ENCODE measurements around the gene NEDD8. TPM values are rescaled to one million over a fixed set of nuclear protein-coding genes. Genes with fewer than 3 reads are reported as not detected.
A peak's percentile ranks its signal among the peaks of the same experiment; 100 is the strongest.
"Not testable (repeated sequence)": the region's sequence is repeated elsewhere in the genome, so short reads cannot be mapped to it uniquely, and the experiment has no call there.

NEDD8 gene
- total and polyA plus RNA-seq, 2 donors, result 214 to 259 TPM

- no peaks in the 10 kb centered on the region for H3K4me1 ChIP-seq (ENCODE audit: control insufficient read depth in 2 of 2, insufficient read depth in 2 of 2, low read length in 2 of 2)
- H3K27ac ChIP-seq (ENCODE audit: low read depth in 1 of 2, low read length in 1 of 2), result no peak overlapping the region
- WGBS, result 95% methylated on average over 7 of the region's 7 CpGs
- DNase-seq (ENCODE audit: low read depth in 6 of 9, low spot score in 9 of 9), result no peak
- H3K4me3 ChIP-seq (ENCODE audit: low read length in 2 of 2), result no peak overlapping the region
- H3K9me3 ChIP-seq (ENCODE audit: control insufficient read depth in 2 of 2, insufficient read depth in 1 of 2, low read length in 1 of 2), result no peaks in the 10 kb centered on the region
- peaks cover 3 to 6% of the 10 kb centered on the region in 2 donors for H3K36me3 ChIP-seq (ENCODE audit: control insufficient read depth in 2 of 2, insufficient read depth in 2 of 2, low read length in 1 of 2)
- no peaks in the 10 kb centered on the region for H3K27me3 ChIP-seq (ENCODE audit: control insufficient read depth in 2 of 2, insufficient read depth in 1 of 2, low read length in 1 of 2)
Measured at GRCh38 chr14:24224618-24225071, 7.5 kb downstream of the NEDD8 start.

GRCh38 chr14:24222987-24223386 is 9.2 kb downstream of the NEDD8 start:
- not testable (repeated sequence) for DNase-seq (ENCODE audit: low read depth in 6 of 9, low spot score in 9 of 9); H3K9me3 ChIP-seq (ENCODE audit: control insufficient read depth in 2 of 2, insufficient read depth in 1 of 2, low read length in 1 of 2); H3K4me3 ChIP-seq (ENCODE audit: low read length in 2 of 2); H3K27me3 ChIP-seq (ENCODE audit: control insufficient read depth in 2 of 2, insufficient read depth in 1 of 2, low read length in 1 of 2); H3K27ac ChIP-seq (ENCODE audit: low read depth in 1 of 2, low read length in 1 of 2); H3K36me3 ChIP-seq (ENCODE audit: control insufficient read depth in 2 of 2, insufficient read depth in 2 of 2, low read length in 1 of 2); H3K4me1 ChIP-seq (ENCODE audit: control insufficient read depth in 2 of 2, insufficient read depth in 2 of 2, low read length in 2 of 2)
- WGBS, result 97% methylated on average over 4 of the region's 4 CpGs

- H3K9me3 ChIP-seq (ENCODE audit: control insufficient read depth in 2 of 2, insufficient read depth in 1 of 2, low read length in 1 of 2), result no peaks in the 10 kb centered on the region
- 65% methylated on average over 3 of the region's 3 CpGs for WGBS
- H3K36me3 ChIP-seq (ENCODE audit: control insufficient read depth in 2 of 2, insufficient read depth in 2 of 2, low read length in 1 of 2), result peaks cover 7 to 14% of the 10 kb centered on the region in 2 donors
- peaks cover 2 to 12% of the 10 kb centered on the region in 2 donors for H3K4me1 ChIP-seq (ENCODE audit: control insufficient read depth in 2 of 2, insufficient read depth in 2 of 2, low read length in 2 of 2)
- H3K27ac ChIP-seq (ENCODE audit: low read depth in 1 of 2, low read length in 1 of 2), result no peak overlapping the region
- DNase-seq (ENCODE audit: low read depth in 6 of 9, low spot score in 9 of 9), result no peak
- H3K4me3 ChIP-seq (ENCODE audit: low read length in 2 of 2), result no peak overlapping the region
- no peaks in the 10 kb centered on the region for H3K27me3 ChIP-seq (ENCODE audit: control insufficient read depth in 2 of 2, insufficient read depth in 1 of 2, low read length in 1 of 2)
Measured at GRCh38 chr14:24219521-24219920, 12.6 kb downstream of the NEDD8 start.

GRCh38 chr14:24219080-24219479 is 13.1 kb downstream of the NEDD8 start:
- Histone ChIP-seq H3K36me3 (ENCODE audit: control insufficient read depth in 2 of 2, insufficient read depth in 2 of 2, low read length in 1 of 2) (peaks cover 7 to 18% of the 10 kb centered on the region in 2 donors), H3K9me3 (ENCODE audit: control insufficient read depth in 2 of 2, insufficient read depth in 1 of 2, low read length in 1 of 2) (no peaks in the 10 kb centered on the region), H3K4me3 (ENCODE audit: low read length in 2 of 2) (no peak overlapping the region), H3K27me3 (ENCODE audit: control insufficient read depth in 2 of 2, insufficient read depth in 1 of 2, low read length in 1 of 2) (no peaks in the 10 kb centered on the region), H3K4me1 (ENCODE audit: control insufficient read depth in 2 of 2, insufficient read depth in 2 of 2, low read length in 2 of 2) (peaks cover 6 to 17% of the 10 kb centered on the region in 2 donors), H3K27ac (ENCODE audit: low read depth in 1 of 2, low read length in 1 of 2) (no peak overlapping the region)
- DNase-seq (ENCODE audit: low read depth in 6 of 9, low spot score in 9 of 9), result no peak
- 98% methylated on average over 4 of the region's 4 CpGs for WGBS

GRCh38 chr14:24216876-24217275 is 15.3 kb downstream of the NEDD8 start:
- not testable (repeated sequence) for DNase-seq (ENCODE audit: low read depth in 6 of 9, low spot score in 9 of 9); H3K27ac ChIP-seq (ENCODE audit: low read depth in 1 of 2, low read length in 1 of 2); H3K27me3 ChIP-seq (ENCODE audit: control insufficient read depth in 2 of 2, insufficient read depth in 1 of 2, low read length in 1 of 2); H3K4me3 ChIP-seq (ENCODE audit: low read length in 2 of 2); H3K9me3 ChIP-seq (ENCODE audit: control insufficient read depth in 2 of 2, insufficient read depth in 1 of 2, low read length in 1 of 2)
- WGBS, result 100% methylated on average over 1 of the region's 1 CpG
- peaks cover 13 to 28% of the 10 kb centered on the region in 2 donors for H3K4me1 ChIP-seq (ENCODE audit: control insufficient read depth in 2 of 2, insufficient read depth in 2 of 2, low read length in 2 of 2)
- peaks cover 7 to 18% of the 10 kb centered on the region in 2 donors for H3K36me3 ChIP-seq (ENCODE audit: control insufficient read depth in 2 of 2, insufficient read depth in 2 of 2, low read length in 1 of 2)

- H3K36me3 ChIP-seq (ENCODE audit: control insufficient read depth in 2 of 2, insufficient read depth in 2 of 2, low read length in 1 of 2), result peaks cover 9 to 21% of the 10 kb centered on the region in 2 donors
- WGBS, result 95% methylated on average over 2 of the region's 2 CpGs
- peak overlapping the region; percentile 33 to 96 for H3K27ac ChIP-seq (ENCODE audit: low read depth in 1 of 2, low read length in 1 of 2)
- H3K27me3 ChIP-seq (ENCODE audit: control insufficient read depth in 2 of 2, insufficient read depth in 1 of 2, low read length in 1 of 2), result no peaks in the 10 kb centered on the region
- H3K4me1 ChIP-seq (ENCODE audit: control insufficient read depth in 2 of 2, insufficient read depth in 2 of 2, low read length in 2 of 2), result peaks cover 13 to 30% of the 10 kb centered on the region in 2 donors
- no peak overlapping the region for H3K4me3 ChIP-seq (ENCODE audit: low read length in 2 of 2)
- H3K9me3 ChIP-seq (ENCODE audit: control insufficient read depth in 2 of 2, insufficient read depth in 1 of 2, low read length in 1 of 2), result no peaks in the 10 kb centered on the region
- no peak for DNase-seq (ENCODE audit: low read depth in 6 of 9, low spot score in 9 of 9)
Measured at GRCh38 chr14:24216345-24216699, 15.8 kb downstream of the NEDD8 start.

GRCh38 chr14:24215495-24216344 is 16.4 kb downstream of the NEDD8 start, which contains the start of gene MDP1:
Gene MDP1 (minus strand): TSS chr14:24216066. CDS start chr14:24215955, 111 bp downstream.
- peaks cover 11 to 26% of the 10 kb centered on the region in 2 donors for H3K36me3 ChIP-seq (ENCODE audit: control insufficient read depth in 2 of 2, insufficient read depth in 2 of 2, low read length in 1 of 2)
- under 1% methylated on average over 40 of the region's 40 CpGs for WGBS
- no peaks in the 10 kb centered on the region for H3K9me3 ChIP-seq (ENCODE audit: control insufficient read depth in 2 of 2, insufficient read depth in 1 of 2, low read length in 1 of 2)
- H3K27ac ChIP-seq (ENCODE audit: low read depth in 1 of 2, low read length in 1 of 2), result peak within 1 kb of the TSS; percentile 93 to 96
- H3K4me3 ChIP-seq (ENCODE audit: low read length in 2 of 2), result peak within 1 kb of the TSS; percentile 49 to 91
- no peaks in the 10 kb centered on the region for H3K27me3 ChIP-seq (ENCODE audit: control insufficient read depth in 2 of 2, insufficient read depth in 1 of 2, low read length in 1 of 2)
- H3K4me1 ChIP-seq (ENCODE audit: control insufficient read depth in 2 of 2, insufficient read depth in 2 of 2, low read length in 2 of 2), result peaks cover 13 to 32% of the 10 kb centered on the region in 2 donors
- DNase-seq (ENCODE audit: low read depth in 6 of 9, low spot score in 9 of 9), result peak; percentile 86 to 96 (median 90)

GRCh38 chr14:24213866-24214662 is 18.1 kb downstream of the NEDD8 start:
- Histone ChIP-seq H3K4me1 (ENCODE audit: control insufficient read depth in 2 of 2, insufficient read depth in 2 of 2, low read length in 2 of 2) (peaks cover 13 to 32% of the 10 kb centered on the region in 2 donors), H3K27ac (ENCODE audit: low read depth in 1 of 2, low read length in 1 of 2) (peak overlapping the region; percentile 99 to 100)

More at GRCh38 chr14:24213866-24214662, 18.1 kb downstream of the NEDD8 start:
- Histone ChIP-seq H3K36me3 (ENCODE audit: control insufficient read depth in 2 of 2, insufficient read depth in 2 of 2, low read length in 1 of 2) (peaks cover 28 to 42% of the 10 kb centered on the region in 2 donors), H3K27me3 (ENCODE audit: control insufficient read depth in 2 of 2, insufficient read depth in 1 of 2, low read length in 1 of 2) (no peaks in the 10 kb centered on the region), H3K9me3 (ENCODE audit: control insufficient read depth in 2 of 2, insufficient read depth in 1 of 2, low read length in 1 of 2) (no peaks in the 10 kb centered on the region), H3K4me3 (ENCODE audit: low read length in 2 of 2) (peak overlapping the region; percentile 81 to 89)
- 98% methylated on average over 7 of the region's 7 CpGs for WGBS
- DNase-seq (ENCODE audit: low read depth in 6 of 9, low spot score in 9 of 9), result peak in 1 of 9 donors; percentile 18
